GM06990 (cell line): Measurements from ENCODE around the gene MTA2.
"Not testable (repeated sequence)": the region's sequence is repeated elsewhere in the genome, so short reads cannot be mapped to it uniquely, and the experiment has no call there.

ENCODE experiments used
- DNase-seq: peaks from one replicate; pipeline ENCODE4 v3.0.0-alpha.2; 2011; ENCODE audit not compliant: insufficient read length; ENCODE audit errors: extremely low read depth
- H3K27me3 ChIP-seq: replicated peaks from 2 replicates; pipeline ENCODE4 v1.6.0; 2011; ENCODE audit warnings: low read length; ENCODE audit not compliant: control insufficient read depth, insufficient read depth
- H3K36me3 ChIP-seq: 2 replicates; pipeline ENCODE4 v1.5.1; 2011; ENCODE audit warnings: low read length; ENCODE audit not compliant: control insufficient read depth, insufficient read depth
- H3K4me3 ChIP-seq: replicated peaks from 2 replicates; pipeline ENCODE4 v1.5.1; 2011; ENCODE audit warnings: low read depth, mild to moderate bottlenecking, control low read depth, low read length
- TF ChIP-seq, protein P1 (sequence below): IDR thresholded peaks from 2 replicates; pipeline ENCODE4 v1.5.1; 2011; ENCODE audit warnings: low read length, control low read depth, mild to moderate bottlenecking, inconsistent platforms; ENCODE audit not compliant: insufficient read depth, poor library complexity, severe bottlenecking

MTA2 gene

DNA sequence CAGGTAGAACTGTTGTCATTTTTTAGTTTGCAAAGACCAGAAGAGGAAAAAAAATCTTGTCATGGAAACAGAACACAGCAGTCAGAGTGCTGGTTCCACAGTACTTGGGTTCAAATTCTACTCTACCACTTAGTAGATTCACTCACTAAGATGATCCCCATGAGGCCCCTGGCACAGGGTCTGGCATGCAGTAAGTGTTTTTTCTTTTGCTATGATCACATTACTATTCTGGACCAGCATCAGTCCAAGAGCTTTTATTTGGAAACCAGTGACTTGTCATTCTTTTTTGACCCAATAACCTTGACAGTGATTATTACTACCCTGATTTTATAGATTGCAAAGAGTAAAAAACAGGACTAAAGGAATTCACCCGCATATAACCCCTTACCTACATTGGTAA, 32.1 kb downstream of the MTA2 start:
- TF ChIP-seq, protein P1, sequence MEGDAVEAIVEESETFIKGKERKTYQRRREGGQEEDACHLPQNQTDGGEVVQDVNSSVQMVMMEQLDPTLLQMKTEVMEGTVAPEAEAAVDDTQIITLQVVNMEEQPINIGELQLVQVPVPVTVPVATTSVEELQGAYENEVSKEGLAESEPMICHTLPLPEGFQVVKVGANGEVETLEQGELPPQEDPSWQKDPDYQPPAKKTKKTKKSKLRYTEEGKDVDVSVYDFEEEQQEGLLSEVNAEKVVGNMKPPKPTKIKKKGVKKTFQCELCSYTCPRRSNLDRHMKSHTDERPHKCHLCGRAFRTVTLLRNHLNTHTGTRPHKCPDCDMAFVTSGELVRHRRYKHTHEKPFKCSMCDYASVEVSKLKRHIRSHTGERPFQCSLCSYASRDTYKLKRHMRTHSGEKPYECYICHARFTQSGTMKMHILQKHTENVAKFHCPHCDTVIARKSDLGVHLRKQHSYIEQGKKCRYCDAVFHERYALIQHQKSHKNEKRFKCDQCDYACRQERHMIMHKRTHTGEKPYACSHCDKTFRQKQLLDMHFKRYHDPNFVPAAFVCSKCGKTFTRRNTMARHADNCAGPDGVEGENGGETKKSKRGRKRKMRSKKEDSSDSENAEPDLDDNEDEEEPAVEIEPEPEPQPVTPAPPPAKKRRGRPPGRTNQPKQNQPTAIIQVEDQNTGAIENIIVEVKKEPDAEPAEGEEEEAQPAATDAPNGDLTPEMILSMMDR = no peak
- no peak overlapping the region for H3K4me3 ChIP-seq
- H3K36me3 ChIP-seq = peaks cover 31% of the 10 kb centered on the region
- H3K27me3 ChIP-seq = no peaks in the 10 kb centered on the region
- DNase-seq = no peak

GRCh38 chr11:62567018-62567633, 34.5 kb downstream of the MTA2 start:
- Histone ChIP-seq H3K36me3 (peaks cover 34% of the 10 kb centered on the region), H3K27me3 (no peaks in the 10 kb centered on the region), H3K4me3 (no peak overlapping the region)
- TF ChIP-seq, protein P1 = no peak
- DNase-seq = no peak

DNA sequence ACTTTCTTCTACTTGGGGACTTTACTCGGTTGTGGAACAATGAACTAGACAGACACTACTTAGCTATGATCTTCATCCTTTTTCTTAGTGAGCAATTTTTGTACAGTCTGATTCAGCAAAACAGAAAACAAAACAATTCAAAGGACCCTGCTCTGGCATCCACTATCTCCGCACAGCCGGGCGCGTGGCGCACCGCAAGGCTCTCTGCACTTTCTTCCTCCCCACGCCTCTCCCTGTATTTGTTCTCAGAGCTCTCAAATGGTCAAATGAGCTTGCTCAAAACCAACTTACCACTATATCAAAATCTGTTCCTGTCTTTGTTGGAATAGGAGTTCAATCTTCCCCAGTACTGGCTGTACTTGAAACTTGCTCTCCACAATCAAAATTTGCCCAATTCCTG, 35.4 kb downstream of the MTA2 start:
- no peak overlapping the region for H3K4me3 ChIP-seq
- DNase-seq = no peak
- H3K36me3 ChIP-seq = peaks cover 28% of the 10 kb centered on the region
- TF ChIP-seq, protein P1 = no peak
- no peaks in the 10 kb centered on the region for H3K27me3 ChIP-seq

- Histone ChIP-seq H3K27me3 (no peaks in the 10 kb centered on the region), H3K4me3 (no peak overlapping the region), H3K36me3 (peaks cover 26% of the 10 kb centered on the region)
- TF ChIP-seq, protein P1 = no peak
- DNase-seq = no peak
These were observed 36.4 kb downstream of the MTA2 start for GRCh38 chr11:62565100-62565802.

- not testable (repeated sequence) for DNase-seq, H3K4me3 ChIP-seq, H3K27me3 ChIP-seq
- peaks cover 31% of the 10 kb centered on the region for H3K36me3 ChIP-seq
These were observed 39.9 kb downstream of the MTA2 start for GRCh38 chr11:62561677-62562230.

DNA sequence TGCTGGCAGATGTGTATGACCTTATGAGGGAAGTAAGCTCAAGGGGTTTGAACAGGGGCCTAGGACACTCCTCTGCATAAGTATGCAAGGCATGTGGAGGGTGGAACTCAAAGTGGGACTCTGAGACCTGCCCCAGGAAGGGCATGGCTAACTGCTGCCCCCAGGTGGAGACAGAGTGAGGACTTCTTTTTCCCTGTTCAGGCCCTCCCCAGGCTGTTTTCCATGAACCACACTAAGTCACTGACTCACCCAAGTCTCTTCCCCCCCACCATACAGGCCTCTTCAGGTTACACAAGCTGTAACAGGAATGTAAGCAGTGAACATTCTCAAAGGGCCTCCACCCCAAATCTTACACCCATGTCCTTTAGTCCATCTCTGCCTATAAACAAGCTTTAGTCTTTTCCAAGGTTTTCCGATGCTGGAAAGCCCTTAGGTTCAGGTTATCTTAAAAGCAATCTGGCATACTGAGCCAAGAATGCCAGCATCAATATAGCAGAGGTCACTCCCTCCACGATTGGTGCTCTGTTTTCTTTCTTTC, 41.0 kb downstream of the MTA2 start:
- H3K4me3 ChIP-seq = no peak overlapping the region
- TF ChIP-seq, protein P1 = peak; percentile 73
- no peaks in the 10 kb centered on the region for H3K27me3 ChIP-seq
- no peak for DNase-seq
- peaks cover 24% of the 10 kb centered on the region for H3K36me3 ChIP-seq

DNA sequence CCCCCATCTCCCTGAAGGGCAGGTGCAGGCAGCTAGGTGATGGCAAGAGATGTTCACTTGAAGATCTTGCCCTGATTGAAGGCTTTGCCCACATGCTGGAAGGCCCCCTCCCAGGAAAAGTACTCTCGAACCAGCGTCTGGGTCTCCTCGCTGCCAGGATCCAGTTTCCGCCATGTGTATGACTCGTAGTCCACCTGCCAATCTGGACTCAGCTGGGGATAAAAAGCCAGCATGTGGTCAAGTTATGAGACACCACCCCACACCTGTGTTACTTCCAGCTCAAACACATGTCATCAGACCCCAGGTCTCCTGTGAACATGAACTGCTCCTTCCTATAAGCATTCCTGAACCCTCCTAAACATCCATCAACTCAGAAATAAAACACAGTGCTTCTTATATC, 42.0 kb downstream of the MTA2 start:
- DNase-seq, H3K27me3 ChIP-seq, H3K4me3 ChIP-seq: not testable (repeated sequence)
- H3K36me3 ChIP-seq = peaks cover 21% of the 10 kb centered on the region
